Sigmoid colon (tissue), 7 donors: Measurements from ENCODE around the gene SPI1. TPM values are rescaled to one million over a fixed set of nuclear protein-coding genes. Genes with fewer than 3 reads are reported as not detected.

Experiments used
- DNase-seq: peaks from one replicate; pipeline ENCODE4 v3.0.0-alpha.2; 2019
- H3K27ac ChIP-seq, 4 donors: fragments of 200-600 bp; sonication (generic); one replicate each; pipeline ENCODE4 v1.5.1; 2016 to 2019; ENCODE audit warnings: mild to moderate bottlenecking in 1 of 4
- H3K27me3 ChIP-seq, 3 donors: fragments of 200-600 bp; sonication (generic); one replicate each; pipeline ENCODE4 v1.5.1; 2019; ENCODE audit warnings: mild to moderate bottlenecking in 1 of 3
- H3K36me3 ChIP-seq, 4 donors: fragments of 200-600 bp; sonication (generic); one replicate each; pipeline ENCODE4 v1.5.1; 2016 to 2019
- H3K4me1 ChIP-seq, 4 donors: fragments of 200-600 bp; sonication (generic); one replicate each; pipeline ENCODE4 v1.5.1; 2017 to 2019
- H3K4me3 ChIP-seq, 4 donors: fragments of 200-600 bp; sonication (generic); one replicate each; pipeline ENCODE4 v1.5.1; 2017 to 2019; ENCODE audit warnings: mild to moderate bottlenecking in 2 of 4, moderate library complexity in 1 of 4
- H3K9me3 ChIP-seq, 4 donors: fragments of 200-600 bp in 3 of 4; sonication (generic) in 3 of 4; one replicate each; pipeline versions ENCODE4 v1.5.1 to v1.6.1; 2013 to 2019
- EP300 ChIP-seq, 4 donors: sonication (generic); formaldehyde crosslinking; IDR thresholded peaks; one replicate each; pipeline ENCODE4 v1.6.1; 2017; ENCODE audit warnings: antibody characterized with exemption in 4 of 4
- POLR2A ChIP-seq, 2 donors: fragments of 450-650 bp; IDR thresholded peaks; one replicate each; pipeline ENCODE4 v1.6.1; 2016; ENCODE audit warnings: antibody characterized with exemption in 2 of 2, mild to moderate bottlenecking in 2 of 2, moderate library complexity in 2 of 2
- POLR2AphosphoS5 ChIP-seq, 4 donors: sonication (generic); formaldehyde crosslinking; IDR thresholded peaks; one replicate each; pipeline ENCODE4 v1.6.1; 2017; ENCODE audit warnings: antibody characterized with exemption in 4 of 4
- WGBS, 2 donors: extraction: QIAGEN DNeasy Blood & Tissue Kit; methylation state at CpG; one replicate each; pipeline ENCODE4 v1.1.7; 2013; 5-methylcytosine and 5-hydroxymethylcytosine counted together
- intact Hi-C: fragments of 100-400 bp; cut with DNase I; formaldehyde crosslinking; loops from one replicate; pipeline ENCODE4 v1.15.1; 2023
- polyA plus RNA-seq, 3 donors: library from polyadenylated mRNA; stranded (reverse); fragments of 200-250 nt; gene quantifications; one replicate each; pipeline ENCODE4 v1.2.3, GENCODE V29; 2013
- total RNA-seq, 4 donors: library from RNA; depleted of rRNA; stranded (reverse); fragments of >200 nt; gene quantifications; one replicate each; pipeline ENCODE4 v1.1.0, GENCODE V29; 2016
- TF ChIP-seq, protein P1 (sequence below), 4 experiments: fragments of 450-650 bp in 3 of 4; fragments of 200-600 bp in 1 of 4; IDR thresholded peaks; one replicate each; pipeline ENCODE4 v1.5.1; 2016 to 2019; ENCODE audit warnings: antibody characterized with exemption in 4 of 4, mild to moderate bottlenecking in 3 of 4, moderate library complexity in 2 of 4
- donor health status: healthy with polysubstance abuse.
- donor health status: Bipolar disorder and iron deficiency.
- donor health status: healthy.

SPI1 gene
- total and polyA plus RNA-seq, 7 donors: 10.5 to 29.8 (median 19.7) TPM

DNA sequence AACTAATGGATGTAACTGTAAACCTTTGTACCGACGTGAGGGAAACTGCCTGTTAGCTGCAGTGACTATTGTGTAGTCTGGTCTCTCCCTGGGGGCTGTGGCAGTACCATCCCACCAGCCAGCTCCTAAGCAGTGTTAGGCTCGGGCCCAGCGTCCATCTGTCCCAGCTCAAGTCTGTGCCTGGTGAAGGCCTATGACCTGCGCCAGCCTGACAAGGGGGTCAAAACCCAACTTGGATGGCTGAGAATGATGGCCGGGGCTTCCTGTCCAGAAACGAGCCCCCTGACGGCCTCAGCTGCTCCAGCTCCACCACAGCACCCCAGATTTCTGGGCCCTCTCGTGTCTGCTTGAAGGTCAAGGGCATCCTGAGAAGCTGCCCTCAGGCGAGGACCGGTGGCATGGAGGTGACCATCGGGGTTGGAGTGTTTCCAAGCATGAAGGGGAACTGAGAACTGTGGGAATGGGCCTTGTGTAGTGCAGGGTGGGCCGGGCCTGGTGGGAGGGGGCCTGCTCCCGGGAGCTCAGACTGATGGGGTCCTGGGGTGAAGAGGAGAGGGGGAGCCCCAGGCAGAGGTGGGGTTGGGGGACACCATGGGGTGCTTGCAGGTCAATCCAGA is 14.3 kb upstream of the SPI1 start:
- Histone ChIP-seq H3K36me3 (no peaks in the 10 kb centered on the region), H3K9me3 (no peaks in the 10 kb centered on the region), H3K27ac (peak overlapping the region in 3 of 4 donors; percentile 59 to 70 (median 64)), H3K4me3 (no peak overlapping the region), H3K4me1 (no peaks in the 10 kb centered on the region), H3K27me3 (no peaks in the 10 kb centered on the region)
- intact Hi-C loops: no loop called here
- no peak for TF ChIP-seq EP300 (IDR thresholded peaks at IDR 0.05)
- TF ChIP-seq, protein P1, sequence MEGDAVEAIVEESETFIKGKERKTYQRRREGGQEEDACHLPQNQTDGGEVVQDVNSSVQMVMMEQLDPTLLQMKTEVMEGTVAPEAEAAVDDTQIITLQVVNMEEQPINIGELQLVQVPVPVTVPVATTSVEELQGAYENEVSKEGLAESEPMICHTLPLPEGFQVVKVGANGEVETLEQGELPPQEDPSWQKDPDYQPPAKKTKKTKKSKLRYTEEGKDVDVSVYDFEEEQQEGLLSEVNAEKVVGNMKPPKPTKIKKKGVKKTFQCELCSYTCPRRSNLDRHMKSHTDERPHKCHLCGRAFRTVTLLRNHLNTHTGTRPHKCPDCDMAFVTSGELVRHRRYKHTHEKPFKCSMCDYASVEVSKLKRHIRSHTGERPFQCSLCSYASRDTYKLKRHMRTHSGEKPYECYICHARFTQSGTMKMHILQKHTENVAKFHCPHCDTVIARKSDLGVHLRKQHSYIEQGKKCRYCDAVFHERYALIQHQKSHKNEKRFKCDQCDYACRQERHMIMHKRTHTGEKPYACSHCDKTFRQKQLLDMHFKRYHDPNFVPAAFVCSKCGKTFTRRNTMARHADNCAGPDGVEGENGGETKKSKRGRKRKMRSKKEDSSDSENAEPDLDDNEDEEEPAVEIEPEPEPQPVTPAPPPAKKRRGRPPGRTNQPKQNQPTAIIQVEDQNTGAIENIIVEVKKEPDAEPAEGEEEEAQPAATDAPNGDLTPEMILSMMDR (IDR thresholded peaks at IDR 0.05): no peak
- TF ChIP-seq POLR2AphosphoS5 (IDR thresholded peaks at IDR 0.05): no peak
- no peak for TF ChIP-seq POLR2A (IDR thresholded peaks at IDR 0.05)
- 80 to 86% methylated on average over 14 of the region's 14 CpGs for WGBS, 2 donors
- peak; percentile 71 for DNase-seq

- intact Hi-C loops: no loop called here
- no peak for TF ChIP-seq POLR2AphosphoS5 (IDR thresholded peaks at IDR 0.05)
- TF ChIP-seq, protein P1 (IDR thresholded peaks at IDR 0.05): no peak
- no peak for TF ChIP-seq POLR2A (IDR thresholded peaks at IDR 0.05)
- TF ChIP-seq EP300 (IDR thresholded peaks at IDR 0.05): no peak
- Histone ChIP-seq H3K27ac (peak overlapping the region in 3 of 4 donors; percentile 59 to 70 (median 64)), H3K27me3 (no peaks in the 10 kb centered on the region), H3K36me3 (no peaks in the 10 kb centered on the region), H3K4me3 (no peak overlapping the region), H3K4me1 (no peaks in the 10 kb centered on the region), H3K9me3 (no peaks in the 10 kb centered on the region)
- peak; percentile 49 for DNase-seq
- WGBS, 2 donors: 90% methylated on average over 16 of the region's 16 CpGs
Measured at GRCh38 chr11:47391711-47392432, 13.5 kb upstream of the SPI1 start.

DNA sequence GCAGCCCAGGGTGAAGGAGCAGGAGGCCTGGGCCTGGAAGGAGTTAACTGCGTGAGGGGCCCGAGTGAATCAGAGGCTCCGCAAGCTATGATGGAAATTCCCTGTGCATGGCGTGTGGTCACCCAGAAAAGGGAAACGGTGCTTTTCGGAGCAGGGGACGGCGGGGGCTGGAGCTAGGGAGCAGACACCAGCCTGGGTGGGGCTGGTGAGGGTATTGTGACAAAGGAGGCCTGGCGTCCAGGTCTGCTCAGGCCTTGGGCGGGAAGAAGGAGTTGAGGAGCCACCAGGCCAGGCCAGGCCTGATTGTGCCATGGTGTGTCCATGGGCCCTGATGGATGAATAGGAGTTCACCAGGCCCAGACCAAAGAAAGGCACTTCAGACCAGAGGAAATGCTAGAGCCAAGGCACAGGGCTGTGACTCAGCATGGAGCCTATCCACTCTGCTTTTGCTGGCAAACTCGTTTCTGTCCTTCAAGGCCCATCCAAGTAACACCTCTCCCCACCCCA is 12.8 kb upstream of the SPI1 start:
- Histone ChIP-seq H3K4me3 (no peak overlapping the region), H3K36me3 (no peaks in the 10 kb centered on the region), H3K27me3 (no peaks in the 10 kb centered on the region), H3K27ac (peak overlapping the region in 3 of 4 donors; percentile 59 to 70 (median 64)), H3K9me3 (no peaks in the 10 kb centered on the region), H3K4me1 (no peaks in the 10 kb centered on the region)
- intact Hi-C loops: no loop called here
- 86% methylated on average over 11 of the region's 11 CpGs for WGBS, 2 donors
- peak in 1 of 4 donors; percentile 15 for TF ChIP-seq POLR2AphosphoS5 (IDR thresholded peaks at IDR 0.05)
- no peak for TF ChIP-seq EP300 (IDR thresholded peaks at IDR 0.05)
- peak; percentile 77 for DNase-seq

DNA sequence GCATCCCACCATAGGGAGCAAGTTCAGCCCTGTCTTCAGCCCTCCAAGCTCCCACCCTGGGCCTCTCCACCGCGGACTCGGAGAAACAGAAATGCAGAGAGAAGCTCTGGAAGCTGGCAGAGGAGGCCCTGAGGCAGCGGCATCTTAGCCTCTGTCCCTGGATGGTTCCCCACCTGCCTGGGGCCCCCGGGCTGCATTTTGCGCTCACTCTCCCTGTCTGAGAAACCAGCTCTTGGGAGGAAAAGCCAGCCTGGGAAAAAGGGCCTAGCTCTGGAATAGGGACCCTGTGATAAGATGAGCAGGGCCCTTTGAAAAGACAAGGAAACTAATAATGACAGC is 12.0 kb upstream of the SPI1 start:
- 97 to 98% methylated on average over 6 of the region's 6 CpGs for WGBS, 2 donors
- no peaks in the 10 kb centered on the region for H3K9me3 ChIP-seq
- no peaks in the 10 kb centered on the region for H3K27me3 ChIP-seq
- intact Hi-C loops: no loop called here
- no peak overlapping the region for H3K4me3 ChIP-seq
- DNase-seq: no peak
- TF ChIP-seq, protein P1 (IDR thresholded peaks at IDR 0.05): no peak
- TF ChIP-seq EP300 (IDR thresholded peaks at IDR 0.05) (no peak), POLR2AphosphoS5 (IDR thresholded peaks at IDR 0.05) (no peak), POLR2A (IDR thresholded peaks at IDR 0.05) (no peak)
- H3K36me3 ChIP-seq: no peaks in the 10 kb centered on the region
- no peaks in the 10 kb centered on the region for H3K4me1 ChIP-seq
- peak overlapping the region in 1 of 4 donors; percentile 59 for H3K27ac ChIP-seq

- no peak for TF ChIP-seq POLR2AphosphoS5 (IDR thresholded peaks at IDR 0.05)
- TF ChIP-seq POLR2A (IDR thresholded peaks at IDR 0.05): no peak
- no peak for TF ChIP-seq EP300 (IDR thresholded peaks at IDR 0.05)
- TF ChIP-seq, protein P1 (IDR thresholded peaks at IDR 0.05): no peak
- H3K9me3 ChIP-seq: no peaks in the 10 kb centered on the region
- H3K27ac ChIP-seq: peak overlapping the region in 1 of 4 donors; percentile 20
- H3K4me1 ChIP-seq: no peaks in the 10 kb centered on the region
- no peak overlapping the region for H3K4me3 ChIP-seq
- 76 to 88% methylated on average over 17 of the region's 17 CpGs for WGBS, 2 donors
- intact Hi-C loops: no loop called here
- H3K36me3 ChIP-seq: no peaks in the 10 kb centered on the region
- DNase-seq: no peak
- no peaks in the 10 kb centered on the region for H3K27me3 ChIP-seq
Measured at GRCh38 chr11:47389577-47390421, 11.5 kb upstream of the SPI1 start.
